ENCODE results near the gene PXN. TPM values are rescaled to one million over a fixed set of nuclear protein-coding genes. Genes with fewer than 3 reads are reported as not detected.
A peak's percentile ranks its signal among the peaks of the same experiment; 100 is the strongest.

PXN gene
- total and polyA plus RNA-seq, 2 of the 13 experiments (the other 11 are each of a cell fraction or from before 2014, with no cell fraction given), result 13.6 to 14.2 TPM

DNA sequence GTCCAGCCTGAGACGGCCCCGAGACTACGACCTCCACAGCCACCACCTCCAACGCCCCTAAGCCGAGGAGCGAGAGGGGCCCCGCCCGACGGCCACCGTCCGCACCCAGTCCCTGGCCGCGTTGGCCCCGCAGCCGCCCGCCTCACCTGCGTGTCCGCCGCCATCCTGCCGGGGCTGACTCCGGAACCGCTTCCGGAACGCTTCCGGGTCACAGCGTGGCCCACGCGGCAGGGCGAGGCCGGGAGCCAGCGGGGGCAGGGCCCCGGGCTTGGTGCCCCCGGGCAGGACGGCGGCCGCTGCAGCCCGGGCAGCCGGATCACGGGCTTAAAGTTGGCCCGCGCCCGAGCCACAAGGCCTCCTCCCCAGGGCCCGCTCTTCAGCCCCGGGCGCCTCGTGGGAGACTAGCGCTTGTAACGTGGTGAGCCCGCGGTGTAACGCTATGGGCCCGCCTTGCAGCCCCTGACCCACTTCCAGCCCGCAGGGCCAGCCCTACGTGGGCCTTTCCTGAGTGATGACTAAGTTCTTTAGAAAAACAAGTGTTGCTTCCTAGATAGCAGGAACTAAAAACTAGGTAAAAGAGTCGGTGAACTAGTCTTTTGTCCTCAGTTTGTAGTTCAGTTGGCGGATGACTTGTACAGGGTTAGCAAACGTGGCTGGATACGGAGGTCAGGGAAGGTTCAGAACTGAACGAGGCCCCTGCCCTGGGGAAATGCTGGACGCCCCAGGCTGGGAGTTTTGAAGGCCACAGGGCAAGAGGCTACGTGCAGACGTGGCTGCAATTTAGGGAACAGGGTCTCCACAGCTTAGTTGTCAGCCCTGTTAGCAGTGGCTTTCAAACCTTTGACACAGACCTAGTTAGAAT, 70.8 kb downstream of the PXN start, which contains the start of gene GCN1 (continued):
- TF ChIP-seq, protein P1, sequence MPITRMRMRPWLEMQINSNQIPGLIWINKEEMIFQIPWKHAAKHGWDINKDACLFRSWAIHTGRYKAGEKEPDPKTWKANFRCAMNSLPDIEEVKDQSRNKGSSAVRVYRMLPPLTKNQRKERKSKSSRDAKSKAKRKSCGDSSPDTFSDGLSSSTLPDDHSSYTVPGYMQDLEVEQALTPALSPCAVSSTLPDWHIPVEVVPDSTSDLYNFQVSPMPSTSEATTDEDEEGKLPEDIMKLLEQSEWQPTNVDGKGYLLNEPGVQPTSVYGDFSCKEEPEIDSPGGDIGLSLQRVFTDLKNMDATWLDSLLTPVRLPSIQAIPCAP (CRISPR knock-in tag; IDR thresholded peaks at IDR 0.05; ENCODE audit: low read depth), result no peak
- TF ChIP-seq KDM3A (CRISPR knock-in tag; IDR thresholded peaks at IDR 0.05; ENCODE audit: low read depth) (no peak), CEBPB (IDR thresholded peaks at IDR 0.05; ENCODE audit: borderline replicate concordance, low read depth, low read length) (no peak), PHF21A (CRISPR knock-in tag; IDR thresholded peaks at IDR 0.05) (peak; percentile 78), TAF1 (CRISPR knock-in tag; IDR thresholded peaks at IDR 0.05) (peak; percentile 95), ZNF577 (CRISPR knock-in tag; IDR thresholded peaks at IDR 0.05; ENCODE audit: borderline replicate concordance, low read depth) (no peak), ETV6 (CRISPR knock-in tag; conservative IDR thresholded peaks at IDR 0.05) (peak; percentile 86), ZNF225 (CRISPR knock-in tag; IDR thresholded peaks at IDR 0.05) (peak; percentile 88; the same call in 1 of the 2 replicates), ARNT (IDR thresholded peaks at IDR 0.05) (no peak), ADNP (CRISPR knock-in tag; IDR thresholded peaks at IDR 0.05) (no peak), NONO (IDR thresholded peaks at IDR 0.05) (no peak), NONO (CRISPR knock-in tag; conservative IDR thresholded peaks at IDR 0.05) (peak; percentile 96), KDM5A (IDR thresholded peaks at IDR 0.05; ENCODE audit: borderline replicate concordance, low read length) (peak; percentile 94), ZNF652 (CRISPR knock-in tag; IDR thresholded peaks at IDR 0.05; ENCODE audit: borderline replicate concordance, low read depth) (no peak)
- TF ChIP-seq, protein P2, sequence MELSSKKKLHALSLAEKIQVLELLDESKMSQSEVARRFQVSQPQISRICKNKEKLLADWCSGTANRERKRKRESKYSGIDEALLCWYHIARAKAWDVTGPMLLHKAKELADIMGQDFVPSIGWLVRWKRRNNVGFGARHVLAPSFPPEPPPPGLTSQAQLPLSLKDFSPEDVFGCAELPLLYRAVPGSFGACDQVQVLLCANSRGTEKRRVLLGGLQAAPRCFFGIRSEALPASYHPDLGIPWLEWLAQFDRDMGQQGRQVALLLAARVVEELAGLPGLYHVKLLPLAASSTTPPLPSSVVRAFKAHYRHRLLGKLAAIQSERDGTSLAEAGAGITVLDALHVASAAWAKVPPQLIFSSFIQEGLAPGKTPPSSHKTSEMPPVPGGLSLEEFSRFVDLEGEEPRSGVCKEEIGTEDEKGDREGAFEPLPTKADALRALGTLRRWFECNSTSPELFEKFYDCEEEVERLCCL (CRISPR knock-in tag; IDR thresholded peaks at IDR 0.05; ENCODE audit: borderline replicate concordance), result no peak; the same call in 1 of the 2 replicates
- TF ChIP-seq, protein P3, sequence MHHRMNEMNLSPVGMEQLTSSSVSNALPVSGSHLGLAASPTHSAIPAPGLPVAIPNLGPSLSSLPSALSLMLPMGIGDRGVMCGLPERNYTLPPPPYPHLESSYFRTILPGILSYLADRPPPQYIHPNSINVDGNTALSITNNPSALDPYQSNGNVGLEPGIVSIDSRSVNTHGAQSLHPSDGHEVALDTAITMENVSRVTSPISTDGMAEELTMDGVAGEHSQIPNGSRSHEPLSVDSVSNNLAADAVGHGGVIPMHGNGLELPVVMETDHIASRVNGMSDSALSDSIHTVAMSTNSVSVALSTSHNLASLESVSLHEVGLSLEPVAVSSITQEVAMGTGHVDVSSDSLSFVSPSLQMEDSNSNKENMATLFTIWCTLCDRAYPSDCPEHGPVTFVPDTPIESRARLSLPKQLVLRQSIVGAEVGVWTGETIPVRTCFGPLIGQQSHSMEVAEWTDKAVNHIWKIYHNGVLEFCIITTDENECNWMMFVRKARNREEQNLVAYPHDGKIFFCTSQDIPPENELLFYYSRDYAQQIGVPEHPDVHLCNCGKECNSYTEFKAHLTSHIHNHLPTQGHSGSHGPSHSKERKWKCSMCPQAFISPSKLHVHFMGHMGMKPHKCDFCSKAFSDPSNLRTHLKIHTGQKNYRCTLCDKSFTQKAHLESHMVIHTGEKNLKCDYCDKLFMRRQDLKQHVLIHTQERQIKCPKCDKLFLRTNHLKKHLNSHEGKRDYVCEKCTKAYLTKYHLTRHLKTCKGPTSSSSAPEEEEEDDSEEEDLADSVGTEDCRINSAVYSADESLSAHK (CRISPR knock-in tag; IDR thresholded peaks at IDR 0.05; ENCODE audit: borderline replicate concordance), result no peak
- TF ChIP-seq, protein P4, sequence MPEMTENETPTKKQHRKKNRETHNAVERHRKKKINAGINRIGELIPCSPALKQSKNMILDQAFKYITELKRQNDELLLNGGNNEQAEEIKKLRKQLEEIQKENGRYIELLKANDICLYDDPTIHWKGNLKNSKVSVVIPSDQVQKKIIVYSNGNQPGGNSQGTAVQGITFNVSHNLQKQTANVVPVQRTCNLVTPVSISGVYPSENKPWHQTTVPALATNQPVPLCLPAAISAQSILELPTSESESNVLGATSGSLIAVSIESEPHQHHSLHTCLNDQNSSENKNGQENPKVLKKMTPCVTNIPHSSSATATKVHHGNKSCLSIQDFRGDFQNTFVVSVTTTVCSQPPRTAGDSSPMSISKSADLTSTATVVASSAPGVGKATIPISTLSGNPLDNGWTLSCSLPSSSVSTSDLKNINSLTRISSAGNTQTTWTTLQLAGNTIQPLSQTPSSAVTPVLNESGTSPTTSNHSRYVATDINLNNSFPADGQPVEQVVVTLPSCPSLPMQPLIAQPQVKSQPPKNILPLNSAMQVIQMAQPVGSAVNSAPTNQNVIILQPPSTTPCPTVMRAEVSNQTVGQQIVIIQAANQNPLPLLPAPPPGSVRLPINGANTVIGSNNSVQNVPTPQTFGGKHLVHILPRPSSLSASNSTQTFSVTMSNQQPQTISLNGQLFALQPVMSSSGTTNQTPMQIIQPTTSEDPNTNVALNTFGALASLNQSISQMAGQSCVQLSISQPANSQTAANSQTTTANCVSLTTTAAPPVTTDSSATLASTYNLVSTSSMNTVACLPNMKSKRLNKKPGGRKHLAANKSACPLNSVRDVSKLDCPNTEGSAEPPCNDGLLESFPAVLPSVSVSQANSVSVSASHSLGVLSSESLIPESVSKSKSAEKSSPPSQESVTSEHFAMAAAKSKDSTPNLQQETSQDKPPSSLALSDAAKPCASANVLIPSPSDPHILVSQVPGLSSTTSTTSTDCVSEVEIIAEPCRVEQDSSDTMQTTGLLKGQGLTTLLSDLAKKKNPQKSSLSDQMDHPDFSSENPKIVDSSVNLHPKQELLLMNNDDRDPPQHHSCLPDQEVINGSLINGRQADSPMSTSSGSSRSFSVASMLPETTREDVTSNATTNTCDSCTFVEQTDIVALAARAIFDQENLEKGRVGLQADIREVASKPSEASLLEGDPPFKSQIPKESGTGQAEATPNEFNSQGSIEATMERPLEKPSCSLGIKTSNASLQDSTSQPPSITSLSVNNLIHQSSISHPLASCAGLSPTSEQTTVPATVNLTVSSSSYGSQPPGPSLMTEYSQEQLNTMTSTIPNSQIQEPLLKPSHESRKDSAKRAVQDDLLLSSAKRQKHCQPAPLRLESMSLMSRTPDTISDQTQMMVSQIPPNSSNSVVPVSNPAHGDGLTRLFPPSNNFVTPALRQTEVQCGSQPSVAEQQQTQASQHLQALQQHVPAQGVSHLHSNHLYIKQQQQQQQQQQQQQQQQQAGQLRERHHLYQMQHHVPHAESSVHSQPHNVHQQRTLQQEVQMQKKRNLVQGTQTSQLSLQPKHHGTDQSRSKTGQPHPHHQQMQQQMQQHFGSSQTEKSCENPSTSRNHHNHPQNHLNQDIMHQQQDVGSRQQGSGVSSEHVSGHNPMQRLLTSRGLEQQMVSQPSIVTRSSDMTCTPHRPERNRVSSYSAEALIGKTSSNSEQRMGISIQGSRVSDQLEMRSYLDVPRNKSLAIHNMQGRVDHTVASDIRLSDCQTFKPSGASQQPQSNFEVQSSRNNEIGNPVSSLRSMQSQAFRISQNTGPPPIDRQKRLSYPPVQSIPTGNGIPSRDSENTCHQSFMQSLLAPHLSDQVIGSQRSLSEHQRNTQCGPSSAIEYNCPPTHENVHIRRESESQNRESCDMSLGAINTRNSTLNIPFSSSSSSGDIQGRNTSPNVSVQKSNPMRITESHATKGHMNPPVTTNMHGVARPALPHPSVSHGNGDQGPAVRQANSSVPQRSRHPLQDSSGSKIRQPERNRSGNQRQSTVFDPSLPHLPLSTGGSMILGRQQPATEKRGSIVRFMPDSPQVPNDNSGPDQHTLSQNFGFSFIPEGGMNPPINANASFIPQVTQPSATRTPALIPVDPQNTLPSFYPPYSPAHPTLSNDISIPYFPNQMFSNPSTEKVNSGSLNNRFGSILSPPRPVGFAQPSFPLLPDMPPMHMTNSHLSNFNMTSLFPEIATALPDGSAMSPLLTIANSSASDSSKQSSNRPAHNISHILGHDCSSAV (CRISPR knock-in tag; IDR thresholded peaks at IDR 0.05; ENCODE audit: borderline replicate concordance), result no peak

Measured in HepG2 (cell line).